Measurements from ENCODE around the gene LEPROT. TPM values are rescaled to one million over a fixed set of nuclear protein-coding genes. Genes with fewer than 3 reads are reported as not detected.

The LEPROT gene
- total RNA-seq, 2 experiments from 2014 or later: 11.3 to 12.6 TPM

DNA sequence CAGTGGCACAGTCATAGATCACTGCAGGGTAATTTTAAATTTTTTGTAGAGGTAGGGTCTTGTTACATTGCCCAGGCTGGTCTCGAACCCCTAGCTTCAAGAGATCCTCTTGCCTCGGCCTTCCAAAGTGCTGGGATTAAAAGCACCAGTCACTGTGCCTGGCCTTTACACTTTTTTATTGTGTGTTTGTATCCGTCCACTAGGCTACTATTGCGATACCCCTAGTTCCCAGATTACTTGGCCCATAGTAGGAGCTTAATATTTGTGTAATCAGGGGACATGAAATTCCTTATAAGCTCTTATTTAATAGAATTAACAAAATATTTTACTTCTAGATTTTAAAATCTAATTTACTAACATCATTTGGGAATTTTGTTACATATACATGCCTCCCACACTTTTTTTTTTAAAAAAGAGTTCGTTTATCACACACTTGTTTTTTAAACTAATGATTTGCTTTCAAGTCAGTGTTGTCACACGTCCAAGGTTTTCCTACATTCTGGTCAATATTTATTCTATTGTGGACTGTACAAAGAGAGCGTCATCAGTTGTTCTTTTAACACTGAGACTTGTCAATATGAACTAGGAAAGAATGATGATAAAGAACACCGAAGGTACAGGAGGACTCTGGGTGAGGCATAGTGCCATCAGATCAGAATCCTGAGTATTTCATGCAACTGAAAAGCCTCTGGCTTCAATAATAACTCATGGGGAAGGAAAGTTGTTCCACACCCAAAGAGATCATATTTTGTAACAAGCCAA, 63.7 kb downstream of the LEPROT start:
- no peak overlapping the region for H3K27ac Mint-ChIP-seq
- no peak for TF ChIP-seq CTCF (IDR thresholded peaks at IDR 0.05)
- H3K36me3 Mint-ChIP-seq (ENCODE audit: low read depth): no peaks in the 10 kb centered on the region
- no peak for DNase-seq
- CTCF ChIA-PET: no interaction called here
- ATAC-seq: no peak
- no peaks in the 10 kb centered on the region for H3K27me3 Mint-ChIP-seq
- no peaks in the 10 kb centered on the region for H3K9me3 Mint-ChIP-seq
- intact Hi-C loops (cut with micrococcal nuclease): no loop called here
- no peaks in the 10 kb centered on the region for H3K4me1 Mint-ChIP-seq (ENCODE audit: low read depth)
- no peak overlapping the region for H3K4me3 Mint-ChIP-seq
- POLR2A ChIA-PET: interaction anchor here (0.7 kb wide), 1 partner anchor 72 kb away, joined by 4 read pairs; no protein-coding TSS in a partner anchor

Other genes starting within 250 kb of the LEPROT start
- gene DNAJC6, start 111.1 kb upstream of the LEPROT start, total RNA-seq: 1 to 10 TPM; 2.1 to 2.2 TPM
- gene LEPR, start within 50 bp of the LEPROT start, total RNA-seq: 1 to 10 TPM; 3.0 TPM

Data from activated CD8-positive, alpha-beta T cell treated with anti-CD3 and anti-CD28 coated beads for 36 hours (primary cell).